A673 (cell line): ENCODE measurements around the gene CAMK1D. TPM values are rescaled to one million over a fixed set of nuclear protein-coding genes. Genes with fewer than 3 reads are reported as not detected.

Experiments
- BruUV-seq: library from RNA; stranded (reverse); fragments of 400-500 nt; replicated peaks from 2 replicates; lab custom pipeline; 2021; lab: Mats Ljungman, UMichigan
- CTCF ChIA-PET: fragments of 300-600 bp; sonication (Branson Sonifier 250); formaldehyde crosslinking; loops from one replicate; lab custom pipeline; 2022; ENCODE audit warnings: antibody characterized with exemption; lab: Charles Lee
- POLR2A ChIA-PET: fragments of 300-600 bp; sonication (Branson Sonifier 250); formaldehyde crosslinking; loops from one replicate; lab custom pipeline; 2022; ENCODE audit warnings: antibody characterized with exemption; ENCODE audit not compliant: low non-redundant PET; lab: Charles Lee
- DNase-seq: peaks from one replicate; pipeline ENCODE4 v3.0.0-alpha.2; 2015; ENCODE audit warnings: low spot score
- H3K27ac ChIP-seq: fragments of 200-600 bp; sonication (generic); 2 replicates; pipeline ENCODE4 v1.5.1; 2016; ENCODE audit warnings: mixed run types, low read depth, mild to moderate bottlenecking, mixed read lengths, antibody characterized with exemption, low read length; ENCODE audit not compliant: poor library complexity, severe bottlenecking
- H3K27me3 ChIP-seq: fragments of 200-600 bp; sonication (generic); replicated peaks from 2 replicates; pipeline ENCODE4 v1.6.1; 2017; ENCODE audit warnings: mixed run types, low read depth, mild to moderate bottlenecking, mixed read lengths, antibody characterized with exemption, low read length; ENCODE audit not compliant: insufficient read depth, poor library complexity
- H3K36me3 ChIP-seq: fragments of 200-600 bp; sonication (generic); 2 replicates; pipeline ENCODE4 v1.6.1; 2016; ENCODE audit warnings: mixed run types, mild to moderate bottlenecking, mixed read lengths, antibody characterized with exemption, low read length; ENCODE audit not compliant: insufficient read depth, poor library complexity, severe bottlenecking
- H3K4me1 ChIP-seq: fragments of 200-600 bp; sonication (generic); 2 replicates; pipeline ENCODE4 v1.6.1; 2017; ENCODE audit warnings: mixed run types, mild to moderate bottlenecking, mixed read lengths, antibody characterized with exemption, low read length; ENCODE audit not compliant: insufficient read depth, poor library complexity, severe bottlenecking
- H3K4me3 ChIP-seq: fragments of 200-600 bp; sonication (generic); 2 replicates; pipeline ENCODE4 v1.5.1; 2016; ENCODE audit warnings: low read depth, mixed run types, mild to moderate bottlenecking, mixed read lengths, low read length; ENCODE audit not compliant: poor library complexity, severe bottlenecking
- H3K9me3 ChIP-seq: fragments of 200-600 bp; sonication (generic); 2 replicates; pipeline ENCODE4 v1.6.1; 2016; ENCODE audit warnings: mixed run types, low read depth, mild to moderate bottlenecking, mixed read lengths, antibody characterized with exemption, low read length; ENCODE audit not compliant: poor library complexity, severe bottlenecking
- EZH2 ChIP-seq: fragments of 200-600 bp; sonication (generic); IDR thresholded peaks from 2 replicates; pipeline ENCODE4 v1.6.1; 2017; ENCODE audit warnings: borderline replicate concordance, low read depth, mild to moderate bottlenecking, mixed read lengths, antibody characterized with exemption, low read length; ENCODE audit not compliant: poor library complexity, severe bottlenecking
- intact Hi-C: fragments of 100-400 bp; cut with micrococcal nuclease; formaldehyde crosslinking; loops from one replicate; pipeline ENCODE4 v1.10.0; 2022; ENCODE audit not compliant: unreplicated experiment
- total RNA-seq: library from RNA; stranded (reverse); gene quantifications from 2 replicates; pipeline ENCODE4 v1.2.3, GENCODE V29; 2021
- TF ChIP-seq, protein P1 (sequence below): fragments of 300-800, 200-600 bp; sonication (generic); conservative IDR thresholded peaks from 2 replicates; pipeline ENCODE4 v1.5.1; 2017; ENCODE audit warnings: low read depth, mild to moderate bottlenecking, antibody characterized with exemption, low read length, moderate library complexity, mixed read lengths

The CAMK1D gene
- total RNA-seq, 1 experiment from 2014 or later, result 23.7 TPM

DNA sequence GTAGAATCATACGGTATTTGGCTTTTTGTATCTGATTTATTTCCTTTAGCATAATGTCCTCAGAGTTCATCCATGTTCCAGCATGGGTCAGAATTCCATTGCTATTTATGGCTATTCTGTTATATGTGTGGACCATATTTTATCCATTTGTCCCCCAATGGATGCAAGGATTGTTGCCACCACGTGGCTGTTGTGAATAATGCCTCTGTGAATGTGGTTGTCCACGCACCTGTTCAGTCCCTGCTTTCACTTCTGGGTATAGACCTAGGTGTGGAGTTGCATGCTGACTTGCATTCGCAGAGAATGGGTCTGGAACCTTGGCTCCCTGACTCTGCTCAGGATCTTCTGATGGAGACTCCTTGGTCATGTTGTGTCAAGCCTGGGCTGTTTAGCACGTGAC lies 199.9 kb downstream of the CAMK1D start:
- H3K9me3 ChIP-seq, result no peaks in the 10 kb centered on the region
- H3K27ac ChIP-seq, result no peak overlapping the region
- H3K4me3 ChIP-seq, result no peak overlapping the region
- CTCF ChIA-PET, result no interaction called here
- H3K27me3 ChIP-seq, result no peaks in the 10 kb centered on the region
- intact Hi-C loops, result loop anchor here (5.0 kb wide), 1 partner anchor 108 kb away; no protein-coding TSS in a partner anchor
- peaks cover 18% of the 10 kb centered on the region for H3K4me1 ChIP-seq
- DNase-seq, result no peak
- POLR2A ChIA-PET, result no interaction called here
- H3K36me3 ChIP-seq, result no peaks in the 10 kb centered on the region
- no TSS peak for BruUV-seq
- TF ChIP-seq, protein P1, sequence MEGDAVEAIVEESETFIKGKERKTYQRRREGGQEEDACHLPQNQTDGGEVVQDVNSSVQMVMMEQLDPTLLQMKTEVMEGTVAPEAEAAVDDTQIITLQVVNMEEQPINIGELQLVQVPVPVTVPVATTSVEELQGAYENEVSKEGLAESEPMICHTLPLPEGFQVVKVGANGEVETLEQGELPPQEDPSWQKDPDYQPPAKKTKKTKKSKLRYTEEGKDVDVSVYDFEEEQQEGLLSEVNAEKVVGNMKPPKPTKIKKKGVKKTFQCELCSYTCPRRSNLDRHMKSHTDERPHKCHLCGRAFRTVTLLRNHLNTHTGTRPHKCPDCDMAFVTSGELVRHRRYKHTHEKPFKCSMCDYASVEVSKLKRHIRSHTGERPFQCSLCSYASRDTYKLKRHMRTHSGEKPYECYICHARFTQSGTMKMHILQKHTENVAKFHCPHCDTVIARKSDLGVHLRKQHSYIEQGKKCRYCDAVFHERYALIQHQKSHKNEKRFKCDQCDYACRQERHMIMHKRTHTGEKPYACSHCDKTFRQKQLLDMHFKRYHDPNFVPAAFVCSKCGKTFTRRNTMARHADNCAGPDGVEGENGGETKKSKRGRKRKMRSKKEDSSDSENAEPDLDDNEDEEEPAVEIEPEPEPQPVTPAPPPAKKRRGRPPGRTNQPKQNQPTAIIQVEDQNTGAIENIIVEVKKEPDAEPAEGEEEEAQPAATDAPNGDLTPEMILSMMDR, result peak; percentile 24; the same call in 1 of the 2 replicates
- TF ChIP-seq EZH2, result no peak

DNA sequence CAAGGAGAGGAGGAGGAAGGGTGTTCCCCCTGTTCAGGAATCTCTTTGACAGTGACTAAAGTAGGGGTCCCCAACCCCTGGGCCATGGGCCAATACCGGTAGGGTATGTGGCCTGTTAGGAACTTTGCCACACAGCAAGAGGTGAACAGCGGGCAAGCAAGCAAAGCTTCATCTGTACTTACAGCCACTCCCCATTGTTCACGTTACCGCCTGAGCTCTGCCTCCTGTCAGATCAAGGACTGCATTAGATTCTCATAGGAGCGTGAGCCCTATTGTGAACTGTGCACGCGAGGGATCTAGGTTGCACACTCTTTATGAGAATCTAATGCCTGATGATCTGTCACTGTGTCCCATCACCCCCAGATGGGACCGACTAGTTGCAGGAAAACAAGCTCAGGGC lies 201.6 kb downstream of the CAMK1D start:
- H3K9me3 ChIP-seq, result no peaks in the 10 kb centered on the region
- H3K4me3 ChIP-seq, result no peak overlapping the region
- POLR2A ChIA-PET, result no interaction called here
- peaks cover 15% of the 10 kb centered on the region for H3K4me1 ChIP-seq
- no peak for DNase-seq
- H3K27ac ChIP-seq, result no peak overlapping the region
- no peaks in the 10 kb centered on the region for H3K36me3 ChIP-seq
- BruUV-seq, result no TSS peak
- TF ChIP-seq, protein P1, result no peak
- no peak for TF ChIP-seq EZH2
- no peaks in the 10 kb centered on the region for H3K27me3 ChIP-seq
- intact Hi-C loops, result no loop called here
- CTCF ChIA-PET, result no interaction called here

DNA sequence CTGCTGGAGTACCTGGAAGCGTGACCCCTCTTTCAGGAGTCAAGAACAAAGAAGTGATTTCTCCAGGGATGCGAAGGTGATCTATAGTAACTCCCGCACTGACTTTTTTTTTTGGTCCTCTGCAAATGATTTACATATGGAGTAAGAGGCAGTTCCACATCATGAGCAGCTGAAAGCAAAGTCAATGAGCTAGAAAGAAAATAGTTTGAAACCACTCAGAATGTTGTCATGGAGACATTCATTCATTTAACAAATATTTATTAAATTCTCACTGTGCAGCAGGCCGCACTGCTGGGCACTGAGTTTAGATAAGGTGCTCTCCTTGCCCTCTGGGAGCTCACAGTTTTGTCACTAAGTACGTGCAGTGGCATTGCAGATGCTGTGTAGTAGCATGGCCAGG lies 206.7 kb downstream of the CAMK1D start:
- TF ChIP-seq EZH2, result no peak
- TF ChIP-seq, protein P1, result no peak
- no TSS peak for BruUV-seq
- POLR2A ChIA-PET, result no interaction called here
- H3K4me1 ChIP-seq, result no peaks in the 10 kb centered on the region
- no peaks in the 10 kb centered on the region for H3K36me3 ChIP-seq
- H3K27ac ChIP-seq, result no peak overlapping the region
- no peaks in the 10 kb centered on the region for H3K9me3 ChIP-seq
- intact Hi-C loops, result no loop called here
- CTCF ChIA-PET, result no interaction called here
- DNase-seq, result no peak
- no peaks in the 10 kb centered on the region for H3K27me3 ChIP-seq
- no peak overlapping the region for H3K4me3 ChIP-seq
